NB4 (cell line): ENCODE results near the gene NIT2.
"Not testable (repeated sequence)": the region's sequence is repeated elsewhere in the genome, so short reads cannot be mapped to it uniquely, and the experiment has no call there.

ENCODE experiments used
- DNase-seq: peaks from one replicate; pipeline ENCODE4 v3.0.0; 2010; ENCODE audit warnings: low read depth
- H3K4me3 ChIP-seq: one replicate; pipeline ENCODE4 v1.5.1; 2011; ENCODE audit warnings: mild to moderate bottlenecking, low read depth, low read length, moderate library complexity
- MYC ChIP-seq: IDR thresholded peaks from 2 replicates; pipeline ENCODE4 v1.6.1; 2011; ENCODE audit warnings: low read depth, low read length
- POLR2A ChIP-seq: IDR thresholded peaks from 2 replicates; pipeline ENCODE4 v1.6.1; 2011; ENCODE audit warnings: mild to moderate bottlenecking; ENCODE audit not compliant: insufficient read length; ENCODE audit errors: extremely low read depth
- TF ChIP-seq, protein P1 (sequence below): IDR thresholded peaks from one replicate; pipeline ENCODE4 v1.5.1; 2012; ENCODE audit warnings: low read depth, low read length
- TF ChIP-seq, protein P2 (sequence below): IDR thresholded peaks from 2 replicates; pipeline ENCODE4 v1.6.1; 2011; ENCODE audit warnings: low read depth, low read length

The NIT2 gene

DNA sequence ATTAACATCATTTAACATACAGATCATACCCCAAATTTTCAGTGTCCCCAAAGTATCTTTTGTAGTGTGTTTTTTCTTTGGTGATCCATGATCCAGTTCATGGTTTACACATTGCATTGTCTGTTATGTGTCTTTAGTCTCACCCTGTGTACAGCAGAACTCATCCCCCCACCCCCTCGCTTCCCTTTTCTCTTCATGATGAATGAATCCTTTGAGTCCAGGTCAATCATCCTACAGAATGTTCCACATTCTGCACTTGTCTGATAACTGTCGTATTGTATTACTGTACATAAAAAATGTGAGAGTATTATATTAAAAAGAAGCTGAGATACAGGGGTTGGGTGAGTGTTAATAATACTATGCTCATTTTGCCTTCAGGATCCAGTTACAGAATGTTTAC, 14.6 kb upstream of the NIT2 start:
- no peak overlapping the region for H3K4me3 ChIP-seq
- TF ChIP-seq MYC (no peak), POLR2A (no peak)
- TF ChIP-seq, protein P1, sequence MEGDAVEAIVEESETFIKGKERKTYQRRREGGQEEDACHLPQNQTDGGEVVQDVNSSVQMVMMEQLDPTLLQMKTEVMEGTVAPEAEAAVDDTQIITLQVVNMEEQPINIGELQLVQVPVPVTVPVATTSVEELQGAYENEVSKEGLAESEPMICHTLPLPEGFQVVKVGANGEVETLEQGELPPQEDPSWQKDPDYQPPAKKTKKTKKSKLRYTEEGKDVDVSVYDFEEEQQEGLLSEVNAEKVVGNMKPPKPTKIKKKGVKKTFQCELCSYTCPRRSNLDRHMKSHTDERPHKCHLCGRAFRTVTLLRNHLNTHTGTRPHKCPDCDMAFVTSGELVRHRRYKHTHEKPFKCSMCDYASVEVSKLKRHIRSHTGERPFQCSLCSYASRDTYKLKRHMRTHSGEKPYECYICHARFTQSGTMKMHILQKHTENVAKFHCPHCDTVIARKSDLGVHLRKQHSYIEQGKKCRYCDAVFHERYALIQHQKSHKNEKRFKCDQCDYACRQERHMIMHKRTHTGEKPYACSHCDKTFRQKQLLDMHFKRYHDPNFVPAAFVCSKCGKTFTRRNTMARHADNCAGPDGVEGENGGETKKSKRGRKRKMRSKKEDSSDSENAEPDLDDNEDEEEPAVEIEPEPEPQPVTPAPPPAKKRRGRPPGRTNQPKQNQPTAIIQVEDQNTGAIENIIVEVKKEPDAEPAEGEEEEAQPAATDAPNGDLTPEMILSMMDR: no peak
- TF ChIP-seq, protein P2, sequence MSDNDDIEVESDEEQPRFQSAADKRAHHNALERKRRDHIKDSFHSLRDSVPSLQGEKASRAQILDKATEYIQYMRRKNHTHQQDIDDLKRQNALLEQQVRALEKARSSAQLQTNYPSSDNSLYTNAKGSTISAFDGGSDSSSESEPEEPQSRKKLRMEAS: no peak
- DNase-seq: no peak

DNA sequence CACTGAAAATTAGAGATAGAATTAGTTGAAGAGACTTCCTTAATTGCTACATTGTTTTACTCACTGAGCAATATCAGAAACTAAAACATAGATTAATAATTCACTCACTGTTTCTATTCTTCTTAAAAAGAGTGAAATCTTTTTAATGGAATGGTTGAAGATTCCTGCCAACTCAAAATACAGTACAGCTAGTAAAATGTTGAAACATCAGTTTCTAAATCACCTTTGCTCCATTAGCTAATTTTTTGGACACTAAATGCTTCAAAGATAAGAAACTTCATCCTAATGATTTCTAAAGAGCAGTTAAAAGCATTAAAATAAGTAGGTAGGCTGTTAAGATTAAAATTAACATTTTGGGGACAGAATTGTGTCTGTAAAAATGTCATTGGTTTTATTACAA, 10.5 kb upstream of the NIT2 start:
- TF ChIP-seq, protein P2: no peak
- no peak for TF ChIP-seq MYC
- TF ChIP-seq, protein P1: no peak
- TF ChIP-seq POLR2A: no peak
- no peak overlapping the region for H3K4me3 ChIP-seq

DNA sequence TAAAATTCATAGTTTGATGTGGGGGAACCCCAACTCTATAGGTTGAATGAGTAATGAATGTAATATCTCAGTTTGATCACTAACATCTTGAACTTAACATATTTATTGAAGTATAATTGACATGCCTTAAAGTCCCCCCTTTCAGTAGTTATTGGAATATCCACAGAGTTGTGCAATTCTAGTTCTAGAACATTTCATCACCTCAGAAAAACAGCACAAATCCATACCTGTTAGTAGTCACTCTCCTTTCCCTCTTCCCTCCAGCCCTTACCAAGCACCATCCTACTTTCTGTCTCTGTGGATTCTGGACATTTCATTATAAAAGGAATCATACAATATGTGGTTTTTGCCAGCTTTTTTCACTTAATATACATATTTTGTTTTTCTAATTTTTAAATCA, 8.7 kb upstream of the NIT2 start:
- TF ChIP-seq, protein P2: no peak
- TF ChIP-seq, protein P1: no peak
- TF ChIP-seq MYC: no peak
- TF ChIP-seq POLR2A: no peak
- DNase-seq: no peak
- H3K4me3 ChIP-seq: no peak overlapping the region

More for the DNA sequence above, 10.5 kb upstream of the NIT2 start:
- no peak for DNase-seq

DNA sequence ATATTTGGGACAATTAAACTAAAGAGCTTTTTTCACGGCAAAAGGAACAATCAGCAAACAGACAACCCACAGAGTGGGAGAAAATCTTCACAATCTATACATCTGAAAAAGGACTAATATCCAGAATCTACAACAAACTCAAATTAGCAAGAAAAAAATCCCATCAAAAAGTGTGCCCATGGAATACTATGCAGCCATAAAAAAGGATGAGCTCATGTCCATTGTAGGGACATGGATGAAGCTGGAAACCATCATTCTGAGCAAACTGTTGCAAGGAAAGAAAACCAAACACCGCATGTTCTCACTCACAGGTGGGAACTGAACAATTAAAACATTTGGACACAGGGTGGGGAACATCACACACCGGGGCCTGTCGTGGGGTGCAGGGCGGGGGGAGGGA, 7.2 kb upstream of the NIT2 start:
- not testable (repeated sequence) for DNase-seq, H3K4me3 ChIP-seq

DNA sequence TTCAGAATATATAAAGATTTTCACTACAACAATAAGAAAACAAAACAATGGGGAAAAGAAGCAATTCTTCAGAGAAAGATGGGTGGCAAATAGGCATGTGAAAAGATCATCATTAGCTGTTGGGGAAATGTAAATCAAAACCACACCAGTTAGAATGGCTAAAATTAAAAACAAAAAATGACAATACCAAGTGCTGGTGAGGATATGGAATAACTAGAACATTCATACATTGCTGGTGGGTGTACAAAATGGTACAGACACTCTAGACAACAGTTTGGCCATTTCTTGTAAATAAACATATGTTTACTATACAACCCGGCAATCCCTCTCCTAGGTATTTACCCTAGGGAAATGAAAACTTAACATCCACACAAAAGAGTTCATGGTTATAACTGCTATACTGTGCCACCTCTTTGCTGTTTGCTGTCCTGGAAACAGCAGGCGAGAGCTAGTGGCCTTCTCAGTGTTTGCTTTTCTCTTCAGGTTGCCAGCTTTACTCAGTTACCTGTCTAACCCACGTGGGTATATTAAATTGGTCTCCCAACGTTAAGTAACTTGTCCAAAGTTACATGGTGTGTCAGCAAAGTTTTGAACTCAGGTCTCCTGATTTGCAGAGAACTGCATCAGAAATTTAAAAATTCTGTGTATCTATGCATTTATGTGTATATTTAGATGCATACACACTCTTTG, 4.6 kb upstream of the NIT2 start:
- no peak for DNase-seq
- H3K4me3 ChIP-seq: no peak overlapping the region

DNA sequence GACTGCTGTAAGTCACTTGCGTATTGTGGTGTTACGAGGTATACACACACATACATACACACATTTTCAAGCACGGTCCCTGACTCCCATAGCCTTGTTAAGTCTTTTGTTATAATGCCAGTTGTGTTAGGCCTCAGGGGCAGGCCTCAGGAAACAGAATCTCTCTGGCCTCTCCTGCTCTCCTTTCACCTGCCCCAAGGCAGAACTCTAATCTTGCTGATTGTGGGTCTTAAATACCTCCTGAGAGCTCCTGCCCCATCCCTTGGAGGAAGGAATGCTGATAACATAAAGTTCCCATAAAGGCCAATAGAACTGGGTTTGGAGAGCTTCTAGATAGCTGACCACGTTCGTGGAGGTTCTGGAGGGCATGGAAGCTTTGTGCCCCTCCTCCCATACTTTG, 3.9 kb upstream of the NIT2 start:
- no peak overlapping the region for H3K4me3 ChIP-seq
- no peak for DNase-seq
- TF ChIP-seq, protein P2: no peak
- TF ChIP-seq POLR2A (no peak), MYC (no peak)
- TF ChIP-seq, protein P1: no peak

More for the DNA sequence above, 4.6 kb upstream of the NIT2 start:
- no peak for TF ChIP-seq POLR2A
- TF ChIP-seq, protein P2: no peak
- TF ChIP-seq, protein P1: no peak
- TF ChIP-seq MYC: no peak
